Fibroblast of mammary gland (primary cell): ENCODE results near the gene NTN5.
A peak's percentile ranks its signal among the peaks of the same experiment; 100 is the strongest.
"Not testable (repeated sequence)": the region's sequence is repeated elsewhere in the genome, so short reads cannot be mapped to it uniquely, and the experiment has no call there.

Experiments used
- DNase-seq: peaks from one replicate; pipeline ENCODE4 v3.0.0-alpha.2; 2010; ENCODE audit warnings: low read depth
- H3K4me3 ChIP-seq: 2 replicates; pipeline ENCODE4 v1.5.1; 2011; ENCODE audit warnings: low read depth, mild to moderate bottlenecking, low read length, moderate library complexity; ENCODE audit not compliant: control insufficient read depth
- CTCF ChIP-seq: conservative IDR thresholded peaks from 2 replicates; pipeline ENCODE4 v1.5.1; 2011; ENCODE audit warnings: low read depth, low read length, inconsistent platforms; ENCODE audit not compliant: control insufficient read depth, insufficient read depth

Gene NTN5

DNA sequence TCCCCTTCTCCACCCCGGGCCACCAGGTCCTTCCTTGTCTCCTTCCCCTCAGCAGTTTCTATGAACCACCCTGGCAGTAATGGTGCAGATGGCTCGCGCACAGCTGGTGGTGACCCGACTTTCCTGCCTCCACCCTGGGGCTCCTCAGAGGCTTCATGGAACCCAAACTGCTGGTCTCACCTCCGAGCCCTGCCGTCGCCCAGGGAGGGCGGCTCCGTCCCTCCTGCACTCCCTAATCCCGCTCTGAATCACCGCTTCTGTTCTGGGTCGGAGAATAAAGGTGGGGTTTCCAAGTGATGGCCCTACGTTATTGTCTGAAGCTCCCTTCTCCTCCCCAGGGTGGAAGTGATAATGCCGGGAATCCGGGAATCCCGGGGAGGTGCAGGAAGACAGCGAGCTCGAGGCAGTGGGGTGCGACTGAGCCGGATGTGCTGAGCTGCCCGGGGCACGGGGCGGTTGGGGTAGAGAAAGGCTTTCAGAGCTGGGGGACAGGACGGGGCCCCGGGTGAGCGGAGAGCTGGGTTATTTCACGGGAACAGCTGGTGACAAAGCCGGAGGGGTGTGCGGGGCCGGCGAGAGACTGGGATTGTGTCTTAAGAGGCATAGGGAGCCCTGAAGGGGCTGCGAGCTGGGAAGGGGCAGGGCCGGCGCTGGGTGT lies 23.7 kb upstream of the NTN5 start:
- no peak for TF ChIP-seq CTCF
- no peak for DNase-seq
- no peak overlapping the region for H3K4me3 ChIP-seq

DNA sequence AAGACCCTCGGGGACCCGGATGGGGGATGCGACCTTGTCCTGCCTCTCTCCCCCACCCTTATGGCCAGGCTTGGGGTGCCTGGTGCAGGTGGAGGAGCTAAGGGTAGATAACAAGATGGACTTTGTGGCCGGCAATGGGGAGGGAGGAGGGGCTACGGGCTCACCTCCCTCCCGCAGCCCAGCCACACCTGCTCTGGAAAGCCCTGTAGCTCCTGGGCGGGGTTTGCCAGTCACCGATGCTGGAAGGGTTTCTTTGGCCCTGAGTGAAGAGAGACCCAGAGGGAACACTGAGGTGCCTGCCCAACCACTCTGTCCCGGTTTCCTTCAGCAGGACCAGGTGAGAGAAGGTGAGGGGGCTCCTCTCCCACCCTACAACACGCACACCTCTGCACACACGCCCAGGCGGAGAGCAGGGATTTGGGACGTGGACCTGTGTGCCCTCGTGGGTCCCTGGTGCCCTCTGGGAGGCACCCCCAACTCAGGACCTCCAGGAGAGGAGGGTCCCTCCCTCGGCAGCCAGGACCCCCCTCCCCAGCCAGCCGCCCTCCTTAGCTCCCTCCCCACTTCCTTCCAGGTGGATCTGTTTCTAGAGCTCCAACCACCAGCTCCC lies 23.0 kb upstream of the NTN5 start, which contains the start of gene FUT2:
FUT2 (plus strand) TSS at position 229 of the 610 bp plus-strand sequence. CDS start 6,986 bp downstream, outside the sequence.
- no peak for TF ChIP-seq CTCF
- no peak for DNase-seq
- H3K4me3 ChIP-seq: no peak within 1 kb of the TSS

DNA sequence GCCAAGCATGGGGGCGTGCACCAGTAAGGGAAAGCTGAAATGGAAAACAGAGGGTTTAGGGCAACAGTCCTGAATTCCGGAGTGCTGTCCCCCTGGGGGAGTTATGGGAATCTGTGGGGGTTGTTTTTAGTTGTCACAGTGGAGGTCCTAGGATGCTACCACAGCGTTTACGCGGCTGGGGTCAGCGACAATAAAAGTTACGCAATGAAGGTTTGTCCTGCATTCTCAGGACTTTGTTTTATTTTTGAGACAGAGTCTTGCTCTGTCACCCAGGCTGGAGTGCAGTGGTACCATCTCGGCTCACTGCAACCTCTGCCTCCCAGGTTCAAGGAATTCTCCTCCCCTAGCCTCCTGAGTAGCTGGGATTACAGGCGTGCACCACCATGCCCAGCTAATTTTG lies 20.8 kb upstream of the NTN5 start:
- DNase-seq, H3K4me3 ChIP-seq: not testable (repeated sequence)

- TF ChIP-seq CTCF: no peak
- H3K4me3 ChIP-seq: no peak overlapping the region
- no peak for DNase-seq
Observed at GRCh38 chr19:48689449-48689848, 16.6 kb upstream of the NTN5 start.

DNA sequence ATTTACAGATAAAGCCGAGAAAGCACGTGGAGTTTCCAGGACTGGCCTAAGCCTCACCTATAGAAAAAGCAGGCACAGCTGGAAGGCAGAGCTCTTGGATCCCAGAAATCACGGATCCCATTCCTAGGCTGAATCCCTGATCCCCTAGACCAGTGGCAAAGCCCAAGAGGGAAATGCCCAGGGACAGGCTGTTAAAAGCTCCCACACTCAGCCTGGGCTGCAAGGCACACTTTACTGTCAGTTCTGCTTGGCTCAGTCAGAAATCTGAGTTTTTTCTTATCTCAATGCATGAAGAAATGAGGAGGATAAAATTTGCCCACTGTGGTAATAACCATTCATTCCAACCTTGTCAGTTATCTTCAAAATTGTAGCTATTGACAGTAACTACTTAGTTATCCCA lies 15.0 kb upstream of the NTN5 start:
- no peak for DNase-seq
- no peak overlapping the region for H3K4me3 ChIP-seq
- TF ChIP-seq CTCF: no peak

DNA sequence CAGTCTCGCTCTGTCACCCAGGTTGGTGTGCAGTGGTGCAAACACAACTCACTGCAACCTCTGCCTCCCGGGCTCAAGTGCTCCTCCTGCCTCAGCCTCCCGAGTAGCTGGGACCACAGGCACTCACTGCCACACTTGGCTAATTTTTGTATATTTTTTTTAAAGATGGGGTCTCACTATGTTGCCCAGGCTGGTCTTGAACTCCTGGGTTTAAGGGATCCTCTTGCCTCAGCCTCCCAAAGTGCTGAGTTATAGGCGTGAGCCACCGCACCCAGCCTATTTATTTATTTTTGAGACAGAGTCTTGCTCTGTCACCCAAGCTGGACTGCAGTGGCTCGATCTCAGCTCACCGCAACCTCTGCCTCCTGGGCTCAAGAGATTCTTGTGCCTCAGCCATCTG lies 13.8 kb upstream of the NTN5 start:
- H3K4me3 ChIP-seq, DNase-seq: not testable (repeated sequence)

DNA sequence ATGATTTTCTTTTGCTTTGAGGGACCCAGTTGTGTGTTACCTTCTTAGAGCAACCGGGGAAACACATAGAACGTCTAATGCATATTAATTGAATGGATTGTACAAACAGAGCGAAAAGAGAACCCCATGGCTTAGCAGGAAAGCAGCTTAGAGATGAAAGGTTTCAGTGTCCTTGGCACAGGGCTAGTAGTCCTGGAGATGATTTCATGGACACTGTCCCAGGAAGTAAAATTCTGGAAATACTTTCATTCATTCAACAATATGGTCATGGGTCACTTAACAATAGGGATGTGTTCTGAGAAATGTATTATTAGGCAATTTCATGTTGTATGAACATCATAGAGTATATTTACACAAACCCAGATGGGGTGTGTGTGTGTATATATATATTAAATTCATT lies 13.3 kb upstream of the NTN5 start:
- H3K4me3 ChIP-seq: no peak overlapping the region
- no peak for TF ChIP-seq CTCF
- peak; percentile 32 for DNase-seq

GRCh38 chr19:48685583-48685982 lies 12.8 kb upstream of the NTN5 start:
- TF ChIP-seq CTCF: no peak
- no peak for DNase-seq
- no peak overlapping the region for H3K4me3 ChIP-seq
